HG03432 (cell line): Measurements from ENCODE around the gene FGD3.
"Not testable (repeated sequence)": the region's sequence is repeated elsewhere in the genome, so short reads cannot be mapped to it uniquely, and the experiment has no call there.

Experiments
- ATAC-seq: cut with Tn5 transposase; IDR thresholded peaks from one replicate; pipeline ENCODE4 v1.9.1; 2021; ENCODE audit warnings: mild to moderate bottlenecking, moderate library complexity; ENCODE audit not compliant: unreplicated experiment

The FGD3 gene

DNA sequence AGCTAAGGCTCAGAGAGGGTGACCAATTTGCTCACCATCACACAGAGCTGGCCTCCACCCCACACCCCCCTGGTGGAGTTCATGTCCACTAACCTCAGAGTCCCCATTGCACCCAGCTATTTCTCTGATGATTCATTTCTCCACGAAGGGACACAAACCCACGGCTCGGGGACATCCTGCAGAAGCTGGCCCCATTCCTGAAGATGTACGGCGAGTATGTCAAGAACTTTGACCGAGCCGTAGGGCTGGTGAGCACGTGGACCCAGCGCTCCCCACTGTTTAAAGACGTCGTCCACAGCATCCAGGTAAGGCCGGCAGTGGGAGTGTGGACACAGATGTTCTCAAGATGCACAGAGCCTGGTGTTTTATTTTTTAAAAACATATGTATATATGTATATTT, 58.6 kb downstream of the FGD3 start:
- ATAC-seq, result no peak

GRCh38 chr9:93007529-93008058, 60.3 kb downstream of the FGD3 start:
- no peak for ATAC-seq

DNA sequence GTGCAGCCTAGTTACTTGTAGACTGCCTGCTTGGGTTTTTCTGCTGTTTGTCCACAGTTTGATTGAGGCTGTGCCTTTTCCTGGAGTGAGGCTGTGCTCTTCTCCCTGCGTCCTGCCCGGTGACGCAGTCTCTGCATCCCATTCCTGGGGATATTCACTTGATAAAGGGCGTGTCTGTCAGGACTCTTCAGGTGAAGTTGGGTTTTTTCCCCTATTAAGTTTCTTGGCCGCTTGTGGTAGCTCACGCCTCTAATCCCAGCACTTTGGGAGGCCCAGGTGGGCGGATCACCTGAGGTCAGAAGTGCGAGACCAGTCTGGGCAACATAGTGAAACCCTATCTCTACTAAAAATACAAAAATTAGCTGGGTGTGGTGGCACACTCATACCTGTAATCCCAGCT, 61.1 kb downstream of the FGD3 start:
- no peak for ATAC-seq

- no peak for ATAC-seq
Observed at GRCh38 chr9:93009337-93010015, 62.2 kb downstream of the FGD3 start.

- no peak for ATAC-seq
Observed at GRCh38 chr9:93010056-93010455, 62.7 kb downstream of the FGD3 start.

- ATAC-seq, result no peak
Observed at GRCh38 chr9:93010704-93011103, 63.4 kb downstream of the FGD3 start.

DNA sequence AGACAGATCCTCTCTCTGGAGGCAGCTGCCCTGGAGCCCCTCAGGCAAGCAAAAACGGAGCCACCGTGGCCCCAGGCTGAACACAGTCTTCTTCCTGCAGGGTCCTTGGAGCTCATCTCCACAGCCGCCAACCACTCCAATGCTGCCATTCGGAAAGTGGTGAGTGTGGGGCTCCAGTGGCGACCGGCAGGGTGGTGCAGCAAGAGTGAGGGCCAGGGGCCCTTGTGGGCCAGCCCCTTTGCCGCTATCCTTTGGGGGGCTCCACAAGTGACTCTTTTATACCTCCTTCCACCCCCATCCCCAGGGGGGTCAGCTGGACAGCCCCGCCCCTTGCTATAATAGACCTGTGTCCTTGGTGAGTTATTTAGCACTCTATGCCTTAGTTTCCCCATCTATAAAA, 63.8 kb downstream of the FGD3 start:
- no peak for ATAC-seq

GRCh38 chr9:93012963-93013855, 65.9 kb downstream of the FGD3 start:
- ATAC-seq, result no peak

- no peak for ATAC-seq
Observed at GRCh38 chr9:93013856-93014582, 66.7 kb downstream of the FGD3 start.

DNA sequence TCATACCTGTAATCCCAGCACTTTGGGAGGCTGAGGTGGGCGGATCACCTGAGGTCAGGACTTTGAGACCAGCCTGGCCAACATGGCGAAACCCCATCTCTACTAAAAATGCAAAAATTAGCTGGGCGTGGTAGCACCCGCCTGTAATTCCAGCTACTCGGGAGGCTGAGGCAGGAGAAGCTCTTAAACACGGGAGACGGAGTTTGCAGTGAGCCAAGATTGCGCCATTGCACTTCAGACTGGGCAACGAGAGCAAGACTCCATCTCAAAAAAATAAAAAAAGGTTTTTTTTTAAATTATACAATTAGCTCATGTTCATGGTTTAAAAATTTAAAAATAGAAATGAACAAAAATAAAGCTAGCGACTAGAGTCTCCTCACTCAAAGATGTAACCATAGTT, 67.9 kb downstream of the FGD3 start:
- ATAC-seq, result not testable (repeated sequence)

DNA sequence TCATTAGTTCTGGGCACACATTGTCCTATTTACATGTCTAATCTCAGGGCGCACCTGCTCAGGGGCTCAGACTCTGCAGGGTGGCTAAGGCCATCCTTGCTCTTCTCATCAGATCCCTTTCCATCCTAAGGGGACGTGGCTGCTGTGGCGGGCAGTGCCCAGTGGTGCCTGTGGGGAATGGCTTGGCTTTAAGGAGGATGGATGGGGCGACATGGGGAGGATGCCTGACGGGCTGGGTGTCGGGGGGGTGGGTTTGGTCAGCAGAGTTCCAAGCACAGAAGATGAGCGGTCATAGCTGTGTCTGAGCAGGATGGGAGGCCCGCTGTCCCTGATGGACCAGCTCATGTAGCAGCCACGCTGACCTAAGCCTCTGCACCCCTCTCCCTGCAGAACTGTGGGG, 70.3 kb downstream of the FGD3 start:
- no peak for ATAC-seq

- no peak for ATAC-seq
Observed at GRCh38 chr9:93020151-93020550, 72.8 kb downstream of the FGD3 start.

- no peak for ATAC-seq
Observed at GRCh38 chr9:93020771-93021670, 73.7 kb downstream of the FGD3 start.

- no peak for ATAC-seq
Observed at GRCh38 chr9:93022066-93022465, 74.7 kb downstream of the FGD3 start.

DNA sequence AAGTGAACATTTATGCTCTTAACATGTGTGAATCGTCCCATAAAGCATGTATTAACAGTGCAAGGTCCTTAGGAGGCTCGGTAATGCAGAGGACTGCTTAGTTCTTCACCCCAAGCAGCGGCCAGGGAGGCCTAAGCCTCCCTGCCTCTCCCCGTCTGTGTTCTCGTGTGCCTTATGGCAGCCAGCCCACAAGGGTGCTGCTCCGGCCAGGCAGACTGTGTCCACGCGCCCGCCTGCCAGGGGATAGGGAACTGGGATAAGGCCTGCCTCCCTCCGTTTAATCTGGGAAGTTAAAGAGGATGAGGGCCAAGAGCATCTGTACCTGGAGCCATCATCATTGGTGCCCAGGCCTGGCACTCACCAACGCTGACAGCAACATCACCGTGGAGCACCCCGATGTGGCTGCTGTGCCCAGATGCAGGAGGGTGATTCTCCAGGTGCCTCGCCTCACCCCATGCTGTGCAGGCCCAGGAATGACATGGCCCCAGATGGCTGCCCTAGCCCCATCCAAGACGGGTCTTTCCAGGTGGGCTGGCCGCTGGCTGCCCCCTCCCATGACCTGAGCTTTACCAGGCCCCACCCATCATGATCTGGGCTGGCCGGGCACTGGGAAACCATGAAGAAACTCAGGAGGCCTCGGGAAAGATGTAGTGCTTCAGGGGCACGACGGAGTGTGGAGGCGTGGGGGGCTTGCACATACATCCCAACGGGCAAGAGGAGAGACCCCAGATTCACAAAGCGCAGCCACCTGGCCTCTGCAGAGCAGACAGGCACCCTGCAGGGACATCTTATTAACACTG, 75.6 kb downstream of the FGD3 start:
- no peak for ATAC-seq

DNA sequence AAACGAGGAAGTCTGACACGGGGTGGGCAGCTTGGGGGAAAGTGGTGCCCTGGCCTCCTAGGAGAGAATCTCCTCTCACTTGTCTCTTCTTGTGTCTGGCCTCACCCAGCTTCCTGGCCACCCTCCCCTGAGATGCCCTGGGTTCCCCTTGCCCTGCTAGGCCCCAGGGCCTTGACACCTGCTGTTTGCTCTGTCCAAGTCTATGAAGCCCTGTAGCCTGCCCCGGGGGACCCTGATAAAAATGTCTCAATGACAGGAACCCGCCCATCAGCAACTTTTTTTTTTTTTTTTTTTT, 76.1 kb downstream of the FGD3 start:
- ATAC-seq, result no peak

DNA sequence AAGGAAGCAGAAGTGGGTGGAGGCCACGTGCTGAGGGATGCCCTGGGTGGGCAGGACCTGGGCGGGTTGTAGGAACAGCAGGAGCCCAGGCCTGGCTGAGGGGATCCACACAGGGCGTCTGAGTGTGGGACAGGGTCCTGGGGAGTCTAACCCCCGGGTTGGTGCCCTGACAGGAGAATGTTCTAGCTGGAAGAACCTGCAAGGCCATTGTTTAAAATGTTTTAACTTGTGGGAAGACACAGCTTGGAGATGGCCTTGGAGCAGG, 77.3 kb downstream of the FGD3 start:
- ATAC-seq, result no peak

- ATAC-seq, result no peak
Observed at GRCh38 chr9:93024986-93025630, 77.8 kb downstream of the FGD3 start.

DNA sequence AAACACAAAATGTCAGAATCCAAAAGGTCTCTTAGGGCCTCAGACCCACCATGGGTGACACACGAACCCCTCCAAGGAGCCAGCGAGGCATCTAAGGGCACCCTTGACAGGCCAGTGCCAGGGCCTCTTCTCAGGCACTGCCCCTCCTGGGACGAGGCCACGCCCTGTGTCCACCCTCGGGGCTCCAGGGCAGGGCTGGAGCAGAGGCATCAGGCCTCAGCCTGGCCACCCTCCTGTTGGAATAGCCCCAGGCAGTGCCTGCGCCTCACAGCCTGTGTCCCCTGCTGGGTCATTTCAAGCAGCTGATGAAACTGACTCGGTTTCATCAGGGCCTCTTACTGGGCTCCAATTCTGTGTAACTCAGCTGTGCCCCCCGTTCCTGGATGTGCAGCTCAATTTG, 78.4 kb downstream of the FGD3 start:
- ATAC-seq, result no peak

GRCh38 chr9:93026640-93027039, 79.3 kb downstream of the FGD3 start:
- no peak for ATAC-seq
